GM21515 (cell line): Measurements from ENCODE around the gene ZNF700.
A peak's percentile ranks its signal among the peaks of the same experiment; 100 is the strongest.
"Not testable (repeated sequence)": the region's sequence is repeated elsewhere in the genome, so short reads cannot be mapped to it uniquely, and the experiment has no call there.

Source experiments
- ATAC-seq: cut with Tn5 transposase; IDR thresholded peaks from one replicate; pipeline ENCODE4 v1.9.1; 2021; ENCODE audit not compliant: unreplicated experiment

Gene ZNF700

DNA sequence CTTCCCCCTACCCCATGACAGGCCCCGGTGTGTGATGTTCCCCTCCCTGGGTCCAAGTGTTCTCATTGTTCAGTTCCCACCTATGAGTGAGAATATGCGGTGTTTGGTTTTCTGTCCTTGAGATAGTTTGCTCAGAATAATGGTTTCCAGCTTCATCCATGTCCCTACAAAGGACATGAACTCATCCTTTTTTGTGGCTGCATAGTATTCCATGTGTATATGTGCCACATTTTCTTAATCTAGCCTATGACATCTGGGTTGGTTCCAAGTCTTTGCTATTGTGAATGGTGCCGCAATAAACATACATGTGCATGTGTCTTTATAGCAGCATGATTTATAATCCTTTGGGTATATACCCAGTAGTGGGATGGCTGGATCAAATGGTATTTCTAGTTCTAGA is 13.5 kb downstream of the ZNF700 start:
- not testable (repeated sequence) for ATAC-seq

DNA sequence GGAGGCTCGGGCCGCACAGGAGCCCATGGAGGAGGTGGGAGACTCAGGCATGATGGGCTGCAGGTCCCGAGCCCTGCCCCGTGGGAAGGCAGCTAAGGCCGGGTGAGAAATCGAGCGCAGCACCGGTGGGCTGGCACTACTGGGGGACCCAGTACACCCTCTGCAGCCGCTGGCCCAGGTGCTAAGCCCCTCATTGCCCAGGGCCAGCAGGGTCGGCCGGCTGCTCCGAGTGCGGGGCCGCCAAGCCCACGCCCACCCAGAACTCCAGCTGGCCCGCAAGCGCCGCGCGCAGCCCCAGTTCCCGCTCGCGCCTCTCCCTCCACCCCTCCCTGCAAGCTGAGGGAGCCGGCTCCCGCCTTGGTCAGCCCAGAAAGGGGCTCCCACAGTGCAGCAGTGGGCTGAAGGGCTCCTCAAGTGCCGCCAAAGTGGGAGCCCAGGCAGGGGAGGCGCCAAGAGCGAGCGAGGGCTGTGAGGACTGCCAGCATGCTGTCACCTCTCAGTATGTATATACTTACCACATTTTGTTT is 16.5 kb downstream of the ZNF700 start:
- ATAC-seq, result not testable (repeated sequence)

DNA sequence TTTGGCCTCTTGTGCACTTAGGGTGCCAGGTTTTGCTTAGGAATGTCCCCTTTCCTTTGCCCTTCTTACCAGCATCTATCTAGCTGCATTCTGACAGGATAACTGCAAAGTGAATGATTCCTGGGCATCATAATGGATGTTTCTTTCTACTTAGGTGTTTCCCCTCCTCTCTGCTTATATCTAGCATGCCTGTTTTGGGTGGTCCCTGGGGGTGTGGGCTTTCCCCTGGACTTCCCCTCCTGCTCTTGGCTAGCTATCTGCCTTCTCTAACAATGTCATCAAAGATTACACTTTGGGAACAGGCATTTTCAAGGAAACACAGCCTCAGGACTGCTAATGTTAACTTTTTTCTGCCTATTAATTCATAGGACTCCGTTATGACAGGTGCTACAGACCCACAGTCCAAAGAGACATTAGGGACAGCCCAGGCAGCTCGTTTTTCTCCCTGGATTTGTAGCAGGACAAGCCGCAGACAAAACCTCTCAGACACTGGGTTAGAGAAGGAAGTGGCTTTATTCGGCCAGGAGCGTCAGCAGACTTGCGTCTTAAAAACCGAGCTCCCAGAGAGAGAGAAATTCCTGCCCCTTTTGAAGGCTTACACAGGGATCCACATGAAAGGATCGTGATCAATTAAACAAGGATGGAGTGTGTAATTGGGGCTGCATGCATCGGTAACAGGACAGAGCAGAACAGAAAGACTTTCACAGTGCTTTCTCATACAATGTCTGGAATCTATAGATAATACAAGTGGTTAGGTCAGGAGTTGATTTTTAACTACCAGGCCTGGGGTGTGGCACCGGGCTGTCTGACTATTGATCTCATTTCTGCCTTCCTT is 17.3 kb downstream of the ZNF700 start:
- no peak for ATAC-seq

DNA sequence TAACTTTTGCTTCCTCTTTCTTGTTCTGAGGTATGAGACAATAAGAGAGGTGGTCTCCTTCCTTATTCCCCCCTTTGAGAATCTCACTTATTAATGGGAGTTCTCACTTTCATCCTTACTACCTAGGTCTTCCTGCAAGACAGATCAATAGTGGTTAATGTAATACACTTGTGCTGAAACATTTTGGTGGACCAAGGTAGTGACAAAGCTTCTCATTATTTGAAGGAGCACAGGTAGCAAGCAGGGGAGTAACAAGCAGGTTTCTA is 17.9 kb downstream of the ZNF700 start:
- ATAC-seq, result no peak

DNA sequence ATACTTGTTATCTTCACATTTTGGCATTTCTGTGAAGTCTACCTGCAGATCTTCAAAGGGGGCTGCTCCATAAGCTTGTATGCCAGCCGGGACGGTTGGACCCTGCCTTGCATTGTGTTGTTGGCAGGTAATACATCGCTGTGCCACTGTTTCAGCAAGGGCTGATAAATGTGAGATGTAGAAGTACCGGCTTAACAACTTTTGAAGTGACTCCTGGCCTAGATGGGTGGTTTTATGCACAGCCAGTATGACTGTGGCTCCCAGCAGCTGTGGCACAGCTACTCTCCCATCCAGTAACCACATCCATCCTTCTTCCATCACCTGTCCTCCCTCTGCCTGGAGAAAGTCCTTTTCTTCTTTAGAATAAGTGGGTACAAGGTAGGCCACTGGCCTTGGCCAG is 19.7 kb downstream of the ZNF700 start:
- no peak for ATAC-seq

DNA sequence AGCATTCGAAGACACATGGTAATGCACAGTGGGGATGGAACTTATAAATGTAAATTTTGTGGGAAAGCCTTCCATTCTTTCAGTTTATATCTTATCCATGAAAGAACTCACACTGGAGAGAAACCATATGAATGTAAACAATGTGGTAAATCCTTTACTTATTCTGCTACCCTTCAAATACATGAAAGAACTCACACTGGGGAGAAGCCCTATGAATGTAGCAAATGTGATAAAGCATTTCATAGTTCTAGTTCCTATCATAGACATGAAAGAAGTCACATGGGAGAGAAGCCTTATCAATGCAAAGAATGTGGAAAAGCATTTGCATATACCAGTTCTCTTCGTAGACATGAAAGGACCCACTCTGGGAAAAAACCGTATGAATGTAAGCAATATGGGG is 23.7 kb downstream of the ZNF700 start:
- no peak for ATAC-seq

DNA sequence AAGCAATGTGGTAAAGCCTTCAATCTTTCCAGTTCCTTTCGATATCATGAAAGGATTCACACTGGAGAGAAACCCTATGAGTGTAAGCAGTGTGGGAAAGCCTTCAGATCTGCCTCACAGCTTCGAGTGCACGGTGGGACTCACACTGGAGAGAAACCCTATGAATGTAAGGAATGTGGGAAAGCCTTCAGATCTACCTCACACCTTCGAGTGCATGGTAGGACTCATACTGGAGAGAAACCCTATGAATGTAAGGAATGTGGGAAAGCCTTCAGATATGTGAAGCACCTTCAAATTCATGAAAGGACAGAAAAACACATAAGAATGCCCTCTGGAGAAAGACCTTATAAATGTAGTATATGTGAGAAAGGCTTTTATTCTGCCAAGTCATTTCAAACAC is 24.3 kb downstream of the ZNF700 start:
- no peak for ATAC-seq

DNA sequence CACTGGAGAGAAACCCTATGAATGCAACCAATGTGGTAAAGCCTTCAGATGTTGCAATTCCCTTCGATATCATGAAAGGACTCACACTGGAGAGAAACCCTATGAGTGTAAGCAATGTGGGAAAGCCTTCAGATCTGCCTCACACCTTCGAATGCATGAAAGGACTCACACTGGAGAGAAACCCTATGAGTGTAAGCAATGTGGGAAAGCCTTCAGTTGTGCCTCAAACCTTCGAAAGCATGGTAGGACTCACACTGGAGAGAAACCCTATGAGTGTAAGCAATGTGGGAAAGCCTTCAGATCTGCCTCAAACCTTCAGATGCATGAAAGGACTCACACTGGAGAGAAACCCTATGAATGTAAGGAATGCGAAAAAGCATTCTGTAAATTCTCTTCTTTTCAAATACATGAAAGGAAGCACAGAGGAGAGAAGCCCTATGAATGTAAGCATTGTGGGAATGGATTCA is 24.7 kb downstream of the ZNF700 start:
- not testable (repeated sequence) for ATAC-seq

DNA sequence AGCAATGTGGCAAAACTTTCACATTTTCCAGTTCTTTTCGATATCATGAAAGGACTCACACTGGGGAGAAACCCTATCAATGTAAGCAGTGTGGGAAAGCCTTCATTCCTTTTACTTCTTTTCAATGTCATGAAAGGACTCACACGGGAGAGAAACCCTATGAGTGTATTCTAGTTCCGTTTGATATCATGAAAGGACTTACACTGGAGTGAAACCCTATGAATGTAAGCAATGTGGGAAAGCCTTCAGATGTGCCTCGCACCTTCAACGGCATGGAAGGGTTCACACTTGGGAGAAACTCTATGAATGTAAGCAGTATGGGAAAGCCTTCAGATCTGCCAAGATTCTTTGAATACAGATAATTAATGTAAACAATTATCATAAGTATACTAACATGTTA is 25.4 kb downstream of the ZNF700 start:
- no peak for ATAC-seq

DNA sequence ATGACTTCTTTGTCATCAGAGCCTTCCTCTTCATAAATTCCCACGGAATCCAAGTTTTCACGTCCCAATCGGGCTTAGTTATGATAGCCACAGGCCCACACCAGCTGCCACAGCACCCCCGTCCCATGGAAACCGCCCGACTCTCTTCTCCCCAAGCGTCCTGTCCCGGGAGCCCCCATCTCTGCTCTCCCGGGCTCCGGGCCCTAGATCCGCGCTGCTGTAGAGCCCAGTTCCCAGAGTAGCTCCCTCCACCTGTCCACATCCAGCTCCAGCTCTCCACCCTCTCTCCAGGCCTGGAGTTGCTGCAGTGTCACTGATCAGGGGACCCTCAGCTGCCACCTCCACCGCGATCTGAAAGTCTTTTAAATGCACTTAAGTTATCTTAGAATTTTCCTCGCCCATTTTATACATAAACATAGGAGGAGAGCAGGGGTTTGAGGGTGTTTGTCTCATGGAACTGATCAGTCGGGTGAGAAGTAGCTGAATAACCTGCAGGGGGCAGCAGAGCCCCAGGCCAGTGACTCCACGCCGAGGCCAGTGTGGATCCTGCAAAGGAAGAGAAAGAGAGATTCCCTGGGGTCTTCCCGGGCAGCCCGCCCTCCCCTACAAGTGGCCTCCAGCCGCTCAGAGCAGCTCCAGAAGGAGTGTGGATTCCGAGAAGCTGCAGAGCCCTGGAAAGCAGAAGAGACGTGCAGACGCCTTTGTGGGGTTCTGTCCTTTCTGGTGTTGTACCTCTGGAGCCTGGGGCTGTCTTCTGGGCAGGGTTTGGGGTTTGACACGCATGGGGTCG is 38.9 kb downstream of the ZNF700 start:
- ATAC-seq, result no peak

DNA sequence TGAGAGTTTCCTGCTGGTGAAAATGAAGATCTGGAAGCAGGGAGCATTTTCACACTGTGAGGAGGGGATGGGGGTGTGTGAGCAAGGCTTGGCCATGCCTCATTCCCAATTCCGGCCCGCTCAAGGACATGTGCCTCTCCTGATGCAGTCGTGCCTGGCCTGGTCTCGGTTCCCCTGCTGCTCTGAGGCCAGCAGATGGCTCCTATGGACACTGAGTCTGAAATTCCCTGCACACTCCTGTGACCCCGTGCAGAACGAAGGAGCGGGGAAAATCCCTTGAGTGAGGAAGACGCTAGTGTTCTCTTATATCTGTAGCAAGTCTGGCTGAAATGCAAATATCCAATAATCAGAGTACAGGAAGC is 39.6 kb downstream of the ZNF700 start:
- ATAC-seq, result no peak

DNA sequence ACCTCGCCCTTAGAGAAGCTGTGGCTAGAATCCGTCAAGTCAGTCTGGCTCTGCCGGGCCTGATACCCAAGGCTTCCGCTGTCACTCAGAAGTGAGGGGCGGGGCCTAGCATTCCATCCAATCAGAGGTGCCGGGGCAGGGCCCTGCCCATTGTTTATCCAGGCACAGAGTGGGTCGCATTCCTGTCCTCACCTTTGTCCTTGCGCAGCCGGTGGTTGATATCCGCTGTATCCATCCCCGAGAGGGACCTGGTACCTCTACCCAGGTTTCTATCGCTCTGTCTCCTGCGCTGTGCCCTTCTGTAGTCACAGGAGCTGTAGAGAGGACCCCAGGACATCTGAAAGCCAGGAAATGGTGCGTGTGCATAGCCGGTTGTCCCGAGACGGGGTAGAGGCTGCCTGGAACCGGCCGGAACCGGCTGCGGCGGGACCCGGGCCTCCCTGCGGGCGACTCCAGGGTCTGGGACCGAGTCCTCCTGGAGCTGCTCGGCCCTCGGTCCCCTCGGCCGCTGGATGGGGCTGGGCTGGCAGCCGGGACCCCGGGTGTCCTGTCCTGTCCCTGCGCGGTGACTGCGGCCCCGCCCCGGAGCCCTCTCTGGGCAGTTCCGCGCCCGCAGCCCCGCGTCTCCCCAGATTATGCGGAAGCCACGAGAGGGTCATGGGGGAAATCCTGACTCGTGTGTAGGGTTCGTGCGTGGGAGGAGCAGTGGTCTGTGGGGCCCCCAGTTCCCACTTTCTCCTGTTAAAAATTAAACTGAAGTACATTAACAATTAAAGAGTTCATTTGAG is 40.1 kb downstream of the ZNF700 start, which contains the start of gene ZNF763:
Gene ZNF763, plus strand, starts transcription at position 183 of the 788 bp plus-strand sequence. Its CDS starts 169 bp downstream, at position 352.
- peak; percentile 84 for ATAC-seq

DNA sequence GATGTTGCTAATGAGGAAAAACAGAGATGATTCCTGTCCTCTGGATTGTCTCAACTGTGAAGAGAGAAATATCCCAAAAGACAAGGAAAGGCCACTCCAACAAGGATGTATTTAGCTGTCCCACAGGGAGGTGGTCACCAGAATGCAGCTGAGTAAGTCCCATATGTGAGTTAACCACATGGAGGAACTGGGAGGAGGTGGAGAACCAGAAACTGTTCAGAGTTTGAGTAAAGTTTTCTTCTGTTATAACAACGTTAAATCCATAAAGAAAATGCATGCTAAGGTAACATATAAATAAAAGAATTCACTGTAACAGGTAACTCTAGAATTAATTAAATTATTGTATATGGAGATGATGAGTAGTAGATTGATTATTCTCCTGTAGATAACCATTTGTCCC is 45.3 kb downstream of the ZNF700 start:
- no peak for ATAC-seq

DNA sequence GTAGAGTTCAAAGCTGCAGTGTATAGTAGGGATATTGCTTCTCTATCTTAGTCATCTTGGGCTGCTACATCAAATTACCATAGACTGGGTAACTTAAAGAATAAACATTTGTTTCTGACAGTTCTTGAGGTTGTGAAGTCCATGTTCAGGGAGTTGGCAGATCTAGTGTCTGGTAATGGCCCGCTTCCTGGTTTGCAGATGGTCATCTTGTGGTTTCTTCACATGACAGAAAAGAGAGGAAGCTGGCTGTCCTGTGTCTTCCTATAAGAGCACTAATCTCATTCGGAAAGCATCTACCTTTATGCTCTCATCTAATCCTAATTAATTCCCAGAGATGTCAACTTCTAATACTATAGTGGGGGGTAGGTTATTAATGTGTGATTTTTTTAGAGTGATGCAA is 46.1 kb downstream of the ZNF700 start:
- no peak for ATAC-seq

DNA sequence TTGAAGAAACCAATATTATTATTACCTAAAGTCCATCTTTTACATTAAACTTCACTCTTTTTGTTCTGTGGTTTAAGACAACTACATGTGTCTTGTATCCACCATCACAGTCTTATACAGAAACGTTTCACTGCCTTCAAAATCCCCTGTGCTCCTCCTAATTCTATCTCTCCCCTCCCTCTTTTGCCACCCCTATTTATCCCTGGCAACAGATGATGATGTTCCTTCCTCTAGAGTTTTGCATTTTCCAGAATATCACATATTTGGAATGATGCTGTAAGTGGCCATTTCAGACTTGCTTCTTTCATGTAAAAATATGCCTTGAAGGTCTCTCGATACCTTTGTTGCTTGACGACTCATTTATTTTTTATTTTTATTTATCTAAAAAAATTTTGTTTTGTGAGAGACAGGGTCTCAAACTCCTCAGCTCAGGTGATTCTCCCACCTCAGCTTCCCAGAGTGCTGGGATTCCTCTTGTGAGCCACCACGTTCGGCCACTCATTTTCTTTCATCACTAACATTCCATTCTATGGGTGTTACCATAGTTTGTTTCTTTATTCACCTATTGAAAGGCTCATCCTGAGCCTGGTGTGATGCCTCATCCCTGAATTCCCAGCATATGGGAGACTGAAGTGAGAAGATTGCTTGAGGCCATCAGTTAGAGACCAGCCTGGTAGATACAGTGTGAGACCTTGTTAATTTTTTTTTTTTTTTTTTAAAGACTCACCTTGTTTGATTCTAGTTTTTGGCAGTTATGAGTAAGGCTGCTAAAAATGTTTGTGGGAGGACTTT is 48.3 kb downstream of the ZNF700 start:
- no peak for ATAC-seq

DNA sequence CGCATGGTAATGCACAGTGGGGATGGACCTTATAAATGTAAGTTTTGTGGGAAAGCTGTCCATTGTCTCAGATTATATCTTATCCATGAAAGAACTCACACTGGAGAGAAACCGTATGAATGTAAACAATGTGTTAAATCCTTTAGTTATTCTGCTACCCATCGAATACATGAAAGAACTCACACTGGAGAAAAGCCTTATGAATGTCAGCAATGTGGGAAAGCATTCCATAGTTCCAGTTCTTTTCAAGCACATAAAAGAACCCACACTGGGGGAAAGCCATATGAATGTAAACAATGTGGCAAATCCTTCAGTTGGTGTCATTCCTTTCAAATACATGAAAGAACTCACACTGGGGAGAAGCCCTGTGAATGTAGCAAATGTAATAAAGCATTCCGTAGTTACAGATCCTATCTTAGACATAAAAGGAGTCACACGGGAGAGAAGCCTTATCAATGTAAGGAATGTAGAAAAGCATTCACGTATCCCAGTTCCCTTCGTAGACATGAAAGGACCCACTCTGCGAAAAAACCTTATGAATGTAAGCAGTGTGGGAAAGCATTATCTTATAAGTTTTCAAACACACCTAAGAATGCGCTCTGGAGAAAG is 53.7 kb downstream of the ZNF700 start:
- no peak for ATAC-seq

DNA sequence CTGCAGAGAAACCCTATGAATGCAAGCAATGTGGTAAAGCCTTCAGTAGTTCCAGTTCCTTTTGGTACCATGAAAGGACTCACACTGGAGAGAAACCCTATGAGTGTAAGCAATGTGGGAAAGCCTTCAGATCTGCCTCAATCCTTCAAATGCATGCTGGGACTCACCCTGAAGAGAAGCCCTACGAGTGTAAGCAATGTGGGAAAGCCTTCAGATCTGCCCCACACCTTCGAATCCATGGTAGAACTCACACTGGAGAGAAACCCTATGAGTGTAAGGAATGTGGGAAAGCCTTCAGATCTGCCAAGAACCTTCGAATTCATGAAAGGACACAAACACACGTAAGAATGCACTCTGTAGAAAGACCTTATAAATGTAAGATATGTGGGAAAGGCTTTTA is 54.6 kb downstream of the ZNF700 start:
- ATAC-seq, result no peak

DNA sequence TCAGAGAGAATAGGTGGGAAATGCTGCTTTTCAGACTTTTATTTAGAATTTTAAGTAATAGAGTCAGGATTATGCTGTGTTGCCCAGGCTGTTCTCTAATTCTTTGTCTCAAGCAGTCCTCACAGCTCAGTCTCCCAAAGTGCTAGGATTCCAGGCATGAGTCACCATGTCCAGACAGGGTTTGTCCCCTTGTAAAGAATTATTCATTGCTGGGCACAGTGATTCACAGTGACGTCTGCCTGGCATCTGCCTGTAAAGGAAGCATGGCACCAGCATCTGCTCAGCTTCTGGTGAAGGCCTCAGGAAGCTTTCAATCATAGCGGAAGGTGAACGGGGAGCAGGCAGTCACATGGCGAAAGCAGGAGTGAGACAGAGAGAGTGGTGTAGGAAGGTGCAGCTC is 57.6 kb downstream of the ZNF700 start:
- no peak for ATAC-seq

DNA sequence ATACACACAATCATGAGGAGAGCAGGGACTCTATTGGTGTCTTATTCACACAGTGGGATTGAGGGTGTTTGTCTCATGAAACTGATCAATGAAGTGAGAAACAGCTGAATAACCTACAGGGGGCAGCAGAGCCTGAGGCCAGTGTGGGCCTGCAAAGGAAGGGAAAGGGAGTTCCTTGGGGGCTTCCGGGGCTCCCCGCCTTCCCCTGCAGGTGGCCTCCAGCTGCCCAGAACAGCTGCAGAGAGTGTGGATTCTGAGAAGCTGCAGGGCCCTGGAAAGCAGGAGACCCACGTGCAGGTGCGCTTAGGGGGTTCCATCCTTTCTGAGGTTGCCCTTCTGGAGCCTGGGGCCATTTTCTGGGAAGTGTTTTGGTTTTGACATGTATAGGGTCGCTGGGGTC is 60.1 kb downstream of the ZNF700 start:
- ATAC-seq, result no peak

DNA sequence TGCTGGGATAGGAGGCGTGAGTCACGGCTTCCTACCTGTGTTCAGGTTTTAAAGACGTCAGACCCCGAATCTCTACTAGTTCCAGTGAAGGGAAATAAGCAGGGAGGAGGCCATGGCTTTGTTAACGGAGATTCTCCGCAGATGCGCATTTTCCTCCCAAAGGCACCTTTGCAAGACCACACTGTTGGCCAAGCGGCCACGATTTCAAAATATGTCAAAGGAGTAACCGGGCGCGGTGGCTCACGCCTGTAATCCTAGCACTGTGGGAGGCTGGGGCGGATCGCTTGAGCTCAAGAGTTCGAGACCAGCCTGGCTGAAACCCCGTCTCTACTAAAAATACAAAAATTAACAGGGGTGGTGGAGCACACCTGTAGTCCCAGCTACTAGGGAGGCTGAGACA is 61.8 kb downstream of the ZNF700 start:
- ATAC-seq, result no peak
